IMR-90 (cell line): Measurements from ENCODE around the gene AOPEP. TPM values are rescaled to one million over a fixed set of nuclear protein-coding genes. Genes with fewer than 3 reads are reported as not detected.

Source experiments
- ATAC-seq: fragments of 200-7000 bp; cut with Tn5 transposase; 2 replicates; pipeline ENCODE4 v1.9.1; 2020; ENCODE audit warnings: low read depth, mild to moderate bottlenecking, moderate library complexity
- BruUV-seq: library from RNA; stranded (reverse); fragments of 400-500 nt; replicated peaks from 2 replicates; lab custom pipeline; 2021; lab: Mats Ljungman, UMichigan
- CTCF ChIA-PET: fragments of 300-600 bp; formaldehyde crosslinking; extraction: SDS; loops from one replicate; lab custom pipeline; 2021; ENCODE audit warnings: antibody characterized with exemption; lab: Yijun Ruan, JAX
- POLR2A ChIA-PET: fragments of 300-600 bp; sonication (Branson Sonifier 250); formaldehyde crosslinking; loops from one replicate; lab custom pipeline; 2022; ENCODE audit warnings: antibody characterized with exemption; ENCODE audit not compliant: unreplicated experiment; lab: Charles Lee
- DNase-seq: peaks from one replicate; pipeline ENCODE4 v3.0.0; 2013
- H2AFZ ChIP-seq: replicated peaks from 2 replicates; pipeline ENCODE3; 2013; ENCODE audit warnings: low read length, mild to moderate bottlenecking; ENCODE audit not compliant: poor library complexity
- H2AK5ac ChIP-seq: 2 replicates; pipeline ENCODE4 v1.6.1; 2013; ENCODE audit warnings: low read depth, low read length, inconsistent platforms
- H2AK9ac ChIP-seq: replicated peaks from 2 replicates; pipeline ENCODE3; 2013; ENCODE audit warnings: mild to moderate bottlenecking, low read depth, low read length, moderate library complexity; ENCODE audit not compliant: poor library complexity
- H2BK120ac ChIP-seq: 2 replicates; pipeline ENCODE4 v1.6.1; 2013; ENCODE audit warnings: low read depth, low read length, inconsistent platforms
- H2BK15ac ChIP-seq: 3 replicates; pipeline ENCODE4 v1.6.1; 2013; ENCODE audit warnings: low read depth, low read length, inconsistent platforms
- H2BK20ac ChIP-seq: 2 replicates; pipeline ENCODE4 v1.6.1; 2013; ENCODE audit warnings: low read depth, mild to moderate bottlenecking, inconsistent platforms, low read length, moderate library complexity
- H2BK5ac ChIP-seq: 2 replicates; pipeline ENCODE4 v1.6.1; 2013; ENCODE audit warnings: mild to moderate bottlenecking, low read depth, low read length, inconsistent platforms; ENCODE audit not compliant: poor library complexity, severe bottlenecking
- H3K14ac ChIP-seq: replicated peaks from 2 replicates; pipeline ENCODE4 v1.6.1; 2013; ENCODE audit warnings: low read depth, low read length, inconsistent platforms
- H3K18ac ChIP-seq: 2 replicates; pipeline ENCODE4 v1.6.1; 2013; ENCODE audit warnings: low read depth, low read length, control low read depth
- H3K23ac ChIP-seq: 2 replicates; pipeline ENCODE4 v1.6.1; 2013; ENCODE audit warnings: low read depth, low read length, inconsistent platforms
- H3K27ac ChIP-seq: 2 replicates; pipeline ENCODE4 v1.5.1; 2013; ENCODE audit warnings: mild to moderate bottlenecking, control low read depth, low read length; ENCODE audit not compliant: insufficient read depth
- H3K27me3 ChIP-seq: 2 replicates; pipeline ENCODE4 v1.6.1; 2013; ENCODE audit warnings: low read length; ENCODE audit not compliant: control insufficient read depth, insufficient read depth
- H3K36me3 ChIP-seq: 2 replicates; pipeline ENCODE4 v1.6.1; 2013; ENCODE audit warnings: low read length, mixed read lengths; ENCODE audit not compliant: control insufficient read depth, insufficient read depth
- H3K4ac ChIP-seq: 2 replicates; pipeline ENCODE4 v1.6.1; 2013; ENCODE audit warnings: low read depth, low read length, inconsistent platforms
- H3K4me1 ChIP-seq: 2 replicates; pipeline ENCODE4 v1.6.1; 2013; ENCODE audit warnings: low read length, mixed read lengths; ENCODE audit not compliant: control insufficient read depth, insufficient read depth
- H3K4me2 ChIP-seq: 2 replicates; pipeline ENCODE4 v1.6.1; 2013; ENCODE audit warnings: low read depth, mild to moderate bottlenecking, control low read depth, low read length, moderate library complexity
- H3K4me3 ChIP-seq: 2 replicates; pipeline ENCODE4 v1.5.1; 2013; ENCODE audit warnings: low read depth, mild to moderate bottlenecking, control low read depth, low read length, moderate library complexity; ENCODE audit not compliant: insufficient read depth
- H3K56ac ChIP-seq: 2 replicates; pipeline ENCODE4 v1.6.1; 2013; ENCODE audit warnings: low read length, inconsistent platforms; ENCODE audit not compliant: insufficient read depth; ENCODE audit errors: extremely low read depth
- H3K79me1 ChIP-seq, 2 experiments: 2 replicates each; pipeline ENCODE4 v1.6.1; 2013; ENCODE audit warnings: low read length in 2 of 2, inconsistent platforms in 1 of 2, low read depth in 1 of 2
- H3K9ac ChIP-seq: 2 replicates; pipeline ENCODE4 v1.6.1; 2013; ENCODE audit warnings: low read depth, low read length, control low read depth
- H3K9me1 ChIP-seq: 2 replicates; pipeline ENCODE4 v1.6.1; 2013; ENCODE audit warnings: low read length, inconsistent platforms; ENCODE audit not compliant: insufficient read depth
- H3K9me3 ChIP-seq: 2 replicates; pipeline ENCODE4 v1.6.1; 2013; ENCODE audit warnings: low read length; ENCODE audit not compliant: control insufficient read depth, insufficient read depth
- H4K20me1 ChIP-seq: 2 replicates; pipeline ENCODE4 v1.6.1; 2013; ENCODE audit warnings: low read length, inconsistent platforms; ENCODE audit not compliant: insufficient read depth
- H4K5ac ChIP-seq: 2 replicates; pipeline ENCODE4 v1.6.1; 2013; ENCODE audit warnings: mild to moderate bottlenecking, low read depth, low read length, control low read depth
- H4K8ac ChIP-seq, 2 experiments: 2 replicates each; pipeline ENCODE4 v1.6.1; 2013; ENCODE audit warnings: low read depth in 2 of 2, low read length in 2 of 2, control low read depth in 1 of 2, inconsistent platforms in 1 of 2
- H4K91ac ChIP-seq: 2 replicates; pipeline ENCODE4 v1.6.1; 2013; ENCODE audit warnings: low read depth, low read length, inconsistent platforms; ENCODE audit not compliant: insufficient read depth
- RAD21 ChIP-seq: IDR thresholded peaks from 2 replicates; pipeline ENCODE4 v1.6.1; 2012; ENCODE audit warnings: low read length, improper control_type of control experiment
- WGBS, 2 experiments: methylation state at CpG; one replicate each; pipeline versions ENCODE4 v1.1.5 to v1.1.7; 2013; ENCODE audit warnings: missing lambda C conversion rate in 2 of 2; ENCODE audit not compliant: insufficient read length in 1 of 2; ENCODE audit errors: extremely low coverage in 2 of 2; 5-methylcytosine and 5-hydroxymethylcytosine counted together
- dilution Hi-C: fragments of 300-500 bp; cut with HindIII; formaldehyde crosslinking; loops from one replicate; pipeline ENCODE4 v1.14.3; 2018; ENCODE audit warnings: low sequenced_read_pairs; ENCODE audit not compliant: unreplicated experiment
- in situ Hi-C: fragments of 300-500 bp; cut with MboI; formaldehyde crosslinking; loops from 3 replicates; pipeline ENCODE4 v1.14.3; 2019; ENCODE audit warnings: low sequenced_read_pairs, inconsistent platforms, mixed read lengths
- intact Hi-C: fragments of 100-400 bp; cut with micrococcal nuclease; formaldehyde crosslinking; loops from 2 replicates; pipeline ENCODE4 v1.10.0; 2022
- polyA plus RNA-seq, 3 experiments: library from polyadenylated mRNA; depleted of rRNA; stranded (reverse); fragments of >200 nt; gene quantifications; 2 replicates each; pipeline ENCODE4 v1.2.3, GENCODE V29; 2012; ENCODE audit warnings: low replicate concordance in 1 of 3
- total RNA-seq: library from RNA; depleted of rRNA; stranded (reverse); fragments of >200 nt; gene quantifications from 2 replicates; pipeline ENCODE4 v1.2.3, GENCODE V29; 2012
- TF ChIP-seq, protein P1 (sequence below): fragments of 150-350 bp; IDR thresholded peaks from 2 replicates; pipeline ENCODE4 v1.6.1; 2016; ENCODE audit warnings: low read depth, mild to moderate bottlenecking, low read length, moderate library complexity, borderline replicate concordance

The AOPEP gene
- total and polyA plus RNA-seq, 2 of the 4 experiments (the other 2 are of a cell fraction): 34.9 to 38.7 TPM

DNA sequence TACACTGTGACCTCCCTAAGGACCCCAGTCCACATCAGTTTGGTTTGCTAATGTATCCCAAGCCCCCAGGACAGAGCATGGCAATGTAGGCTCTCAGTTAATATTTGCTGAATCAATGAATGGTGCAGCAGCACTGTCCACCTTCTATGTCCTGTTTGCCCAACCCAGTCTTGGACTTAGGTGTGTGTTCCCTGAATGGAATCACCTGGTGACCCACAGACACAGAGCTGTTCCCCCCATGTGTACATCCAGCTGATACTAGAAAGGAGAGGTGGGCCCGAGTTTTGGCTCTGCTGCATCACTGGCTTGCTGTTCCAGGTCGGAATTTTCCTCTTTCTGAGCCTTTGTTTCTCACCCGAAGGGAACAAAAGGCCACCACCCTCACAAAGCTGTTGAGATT is 180.2 kb downstream of the AOPEP start:
- Histone ChIP-seq H2BK20ac (peak overlapping the region; percentile 48), H3K23ac (peak overlapping the region; percentile 31; the same call in 1 of the 2 replicates), H3K4ac (peak overlapping the region; percentile 67), H3K4me3 (no peak overlapping the region), H3K9ac (no peak overlapping the region), H2BK15ac (peak overlapping the region; percentile 73; the same call in 1 of the 3 replicates), H3K4me1 (peaks cover 16% of the 10 kb centered on the region), H4K20me1 (no peaks in the 10 kb centered on the region), H2BK5ac (no peak overlapping the region), H4K5ac (peak overlapping the region; percentile 23; the same call in 1 of the 2 replicates), H3K27ac (no peak overlapping the region), H3K56ac (no peak overlapping the region), H2BK120ac (peak overlapping the region; percentile 26; the same call in 1 of the 2 replicates), H3K9me3 (no peaks in the 10 kb centered on the region), H3K18ac (peak overlapping the region; percentile 26; the same call in 1 of the 2 replicates), H3K79me1 (peaks cover 0 to 23% of the 10 kb centered on the region in 2 experiments; a peak in 2 of 4 replicates), H3K36me3 (no peaks in the 10 kb centered on the region), H4K8ac (0 out of 4 replicates have a peak overlapping the region, but pooled peaks of 1 of the 2 experiments have one; percentile 22), H2AK9ac (no peak overlapping the region), H2AFZ (no peak overlapping the region), H3K27me3 (no peaks in the 10 kb centered on the region), H3K14ac (0 out of 2 replicates have a peak overlapping the region, but pooled peaks have one; percentile 2), H4K91ac (peak overlapping the region; percentile 31), H3K4me2 (no peak overlapping the region), H3K9me1 (peaks cover 15% of the 10 kb centered on the region; the same call in 1 of the 2 replicates), H2AK5ac (peak overlapping the region; percentile 75; the same call in 1 of the 2 replicates)
- ChIA-PET CTCF (no interaction called here), POLR2A (no interaction called here)
- WGBS, 2 experiments: no CpG with 5 or more reads among the region's 3 CpGs
- no TSS peak for BruUV-seq
- intact Hi-C loops: no loop called here
- TF ChIP-seq, protein P1, sequence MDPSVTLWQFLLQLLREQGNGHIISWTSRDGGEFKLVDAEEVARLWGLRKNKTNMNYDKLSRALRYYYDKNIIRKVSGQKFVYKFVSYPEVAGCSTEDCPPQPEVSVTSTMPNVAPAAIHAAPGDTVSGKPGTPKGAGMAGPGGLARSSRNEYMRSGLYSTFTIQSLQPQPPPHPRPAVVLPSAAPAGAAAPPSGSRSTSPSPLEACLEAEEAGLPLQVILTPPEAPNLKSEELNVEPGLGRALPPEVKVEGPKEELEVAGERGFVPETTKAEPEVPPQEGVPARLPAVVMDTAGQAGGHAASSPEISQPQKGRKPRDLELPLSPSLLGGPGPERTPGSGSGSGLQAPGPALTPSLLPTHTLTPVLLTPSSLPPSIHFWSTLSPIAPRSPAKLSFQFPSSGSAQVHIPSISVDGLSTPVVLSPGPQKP: no peak
- TF ChIP-seq RAD21: no peak
- no peak for ATAC-seq
- no peak for DNase-seq
- in situ Hi-C loops: no loop called here
- dilution Hi-C loops: no loop called here
